Measurements from ENCODE around the gene GIT2. TPM values are rescaled to one million over a fixed set of nuclear protein-coding genes. Genes with fewer than 3 reads are reported as not detected.
"Not testable (repeated sequence)": the region's sequence is repeated elsewhere in the genome, so short reads cannot be mapped to it uniquely, and the experiment has no call there.

The GIT2 gene
- total and polyA plus RNA-seq, 2 of the 13 experiments (the other 11 are each of a cell fraction or from before 2014, with no cell fraction given): 18.4 to 19.8 TPM

- TF ChIP-seq, protein P1, sequence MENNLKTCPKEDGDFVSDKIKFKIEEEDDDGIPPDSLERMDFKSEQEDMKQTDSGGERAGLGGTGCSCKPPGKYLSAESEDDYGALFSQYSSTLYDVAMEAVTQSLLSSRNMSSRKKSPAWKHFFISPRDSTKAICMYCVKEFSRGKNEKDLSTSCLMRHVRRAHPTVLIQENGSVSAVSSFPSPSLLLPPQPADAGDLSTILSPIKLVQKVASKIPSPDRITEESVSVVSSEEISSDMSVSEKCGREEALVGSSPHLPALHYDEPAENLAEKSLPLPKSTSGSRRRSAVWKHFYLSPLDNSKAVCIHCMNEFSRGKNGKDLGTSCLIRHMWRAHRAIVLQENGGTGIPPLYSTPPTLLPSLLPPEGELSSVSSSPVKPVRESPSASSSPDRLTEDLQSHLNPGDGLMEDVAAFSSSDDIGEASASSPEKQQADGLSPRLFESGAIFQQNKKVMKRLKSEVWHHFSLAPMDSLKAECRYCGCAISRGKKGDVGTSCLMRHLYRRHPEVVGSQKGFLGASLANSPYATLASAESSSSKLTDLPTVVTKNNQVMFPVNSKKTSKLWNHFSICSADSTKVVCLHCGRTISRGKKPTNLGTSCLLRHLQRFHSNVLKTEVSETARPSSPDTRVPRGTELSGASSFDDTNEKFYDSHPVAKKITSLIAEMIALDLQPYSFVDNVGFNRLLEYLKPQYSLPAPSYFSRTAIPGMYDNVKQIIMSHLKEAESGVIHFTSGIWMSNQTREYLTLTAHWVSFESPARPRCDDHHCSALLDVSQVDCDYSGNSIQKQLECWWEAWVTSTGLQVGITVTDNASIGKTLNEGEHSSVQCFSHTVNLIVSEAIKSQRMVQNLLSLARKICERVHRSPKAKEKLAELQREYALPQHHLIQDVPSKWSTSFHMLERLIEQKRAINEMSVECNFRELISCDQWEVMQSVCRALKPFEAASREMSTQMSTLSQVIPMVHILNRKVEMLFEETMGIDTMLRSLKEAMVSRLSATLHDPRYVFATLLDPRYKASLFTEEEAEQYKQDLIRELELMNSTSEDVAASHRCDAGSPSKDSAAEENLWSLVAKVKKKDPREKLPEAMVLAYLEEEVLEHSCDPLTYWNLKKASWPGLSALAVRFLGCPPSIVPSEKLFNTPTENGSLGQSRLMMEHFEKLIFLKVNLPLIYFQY (CRISPR knock-in tag; IDR thresholded peaks at IDR 0.05; ENCODE audit: borderline replicate concordance): 0 out of 2 replicates have a peak, but pooled peaks have one; percentile 56
- TF ChIP-seq ZNF609 (CRISPR knock-in tag; IDR thresholded peaks at IDR 0.05; ENCODE audit: borderline replicate concordance) (0 out of 2 replicates have a peak, but pooled peaks have one; percentile 25), ATF4 (CRISPR knock-in tag; IDR thresholded peaks at IDR 0.05) (no peak), CBX2 (IDR thresholded peaks at IDR 0.05; ENCODE audit: low read depth, low read length) (no peak), CBX2 (CRISPR knock-in tag; IDR thresholded peaks at IDR 0.05; ENCODE audit: low read depth) (no peak), ARID2 (CRISPR knock-in tag; IDR thresholded peaks at IDR 0.05; ENCODE audit: borderline replicate concordance) (peak; percentile 85; the same call in 1 of the 2 replicates), GABPA (IDR thresholded peaks at IDR 0.05; ENCODE audit: low read depth, low read length) (no peak), GABPA (CRISPR knock-in tag; IDR thresholded peaks at IDR 0.05; ENCODE audit: low read depth) (peak; percentile 49; the same call in 1 of the 2 replicates)
- TF ChIP-seq, protein P2, sequence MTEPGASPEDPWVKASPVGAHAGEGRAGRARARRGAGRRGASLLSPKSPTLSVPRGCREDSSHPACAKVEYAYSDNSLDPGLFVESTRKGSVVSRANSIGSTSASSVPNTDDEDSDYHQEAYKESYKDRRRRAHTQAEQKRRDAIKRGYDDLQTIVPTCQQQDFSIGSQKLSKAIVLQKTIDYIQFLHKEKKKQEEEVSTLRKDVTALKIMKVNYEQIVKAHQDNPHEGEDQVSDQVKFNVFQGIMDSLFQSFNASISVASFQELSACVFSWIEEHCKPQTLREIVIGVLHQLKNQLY (CRISPR knock-in tag; IDR thresholded peaks at IDR 0.05): peak; percentile 62; the same call in 1 of the 2 replicates
Observed at GRCh38 chr12:109899783-109900751, 96.1 kb downstream of the GIT2 start, which contains the start of gene TCHP (continued).

DNA sequence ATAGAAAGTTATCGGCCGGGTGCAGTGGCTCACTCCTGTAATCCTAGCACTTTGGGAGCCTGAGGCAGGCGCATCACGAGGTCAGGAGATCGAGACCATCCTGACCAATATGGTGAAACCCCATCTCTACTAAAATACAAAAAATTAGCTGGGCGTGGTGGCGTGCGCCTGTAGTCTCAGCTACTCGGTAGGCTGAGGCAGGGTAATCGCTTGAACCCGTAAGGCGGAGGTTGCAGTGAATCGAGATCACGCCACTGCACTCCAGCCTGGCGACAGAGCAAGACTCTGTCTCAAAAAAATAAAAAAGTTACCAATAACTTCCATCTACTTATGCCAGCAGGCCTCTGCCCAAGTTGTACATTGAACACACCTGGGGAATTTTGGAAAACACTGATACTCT lies 96.8 kb downstream of the GIT2 start:
- FAIRE-seq: not testable (repeated sequence)
- CTCF ChIA-PET (ENCODE audit: low intra/inter-chr PET ratio, low total read pairs): interaction anchor here (1.1 kb wide), 1 partner anchor 94 kb away, joined by 3 read pairs; no protein-coding TSS in a partner anchor

More for the DNA sequence above, 96.8 kb downstream of the GIT2 start:
- Histone ChIP-seq H3K4me1 (ENCODE audit: insufficient read depth, low read length) (peaks cover 56% of the 10 kb centered on the region), H2AFZ (ENCODE audit: low read length) (peak overlapping the region; percentile 96), H3K4me3 (replicated peaks in 1 of 3; ENCODE audit: insufficient read depth in 1 of 3, low read depth in 2 of 3, low read length in 3 of 3) (peak overlapping the region in 2 of 3 experiments; percentile 68 to 81; a peak in 2 of 6 replicates), H3K9ac (ENCODE audit: insufficient read depth, low read depth, low read length) (peak overlapping the region; percentile 83; the same call in 1 of the 2 replicates), H3K36me3 (replicated peaks in 1 of 2; ENCODE audit: control insufficient read depth in 1 of 2, insufficient read depth in 2 of 2, low read length in 2 of 2) (peaks cover 4 to 14% of the 10 kb centered on the region in 2 experiments), H3K79me2 (ENCODE audit: insufficient read depth, low read length) (peaks cover 18% of the 10 kb centered on the region), H3K4me2 (ENCODE audit: low read depth, low read length) (peak overlapping the region; percentile 96)
- ATAC-seq; H3K27me3 ChIP-seq (ENCODE audit: control insufficient read depth in 1 of 2, insufficient read depth in 2 of 2, low read length in 2 of 2); DNase-seq (ENCODE audit: low spot score); in situ Hi-C loops (cut with HindIII; ENCODE audit: extremely low pct_ligation_motif_present, low pct_unique_long_range_greater_than_20kb); intact Hi-C loops (cut with micrococcal nuclease; ENCODE audit: unreplicated experiment); H4K20me1 ChIP-seq (ENCODE audit: insufficient read depth, low read length); H3K27ac ChIP-seq (ENCODE audit: extremely low read length, insufficient read depth, low read length); BruUV-seq (replicated peaks); H3K9me3 ChIP-seq (ENCODE audit: low read length): not testable (repeated sequence)
- 93% methylated on average over 15 of the region's 15 CpGs for WGBS (ENCODE audit: low lambda C conversion rate)
- POLR2A ChIA-PET: interaction anchor here (2.0 kb wide), 1 partner anchor 9 kb away, joined by 6 read pairs; no protein-coding TSS in a partner anchor

All from HepG2 (cell line).